ENCODE data around the gene IP6K3.

The IP6K3 gene

GRCh38 chr6:33738879-33739278 is 7.8 kb downstream of the IP6K3 start:
- DNase-seq, result no peak

GRCh38 chr6:33738153-33738552 is 8.6 kb downstream of the IP6K3 start:
- DNase-seq, result no peak

- DNase-seq, result no peak
Observed at GRCh38 chr6:33737267-33738026, 9.3 kb downstream of the IP6K3 start.

- DNase-seq, result no peak
Observed at GRCh38 chr6:33735216-33735615, 11.5 kb downstream of the IP6K3 start.

- DNase-seq, result no peak
Observed at GRCh38 chr6:33733709-33734007, 13.0 kb downstream of the IP6K3 start.

- no peak for DNase-seq
Observed at GRCh38 chr6:33732817-33733708, 13.6 kb downstream of the IP6K3 start.

GRCh38 chr6:33732385-33732784 is 14.3 kb downstream of the IP6K3 start:
- DNase-seq, result no peak

GRCh38 chr6:33731751-33732282 is 14.9 kb downstream of the IP6K3 start:
- DNase-seq, result no peak

- DNase-seq, result no peak
Observed at GRCh38 chr6:33731035-33731434, 15.7 kb downstream of the IP6K3 start.

GRCh38 chr6:33730611-33731010 is 16.1 kb downstream of the IP6K3 start:
- no peak for DNase-seq

- no peak for DNase-seq
Observed at GRCh38 chr6:33729059-33729458, 17.6 kb downstream of the IP6K3 start.

- DNase-seq, result no peak
Observed at GRCh38 chr6:33728438-33728837, 18.3 kb downstream of the IP6K3 start.

- no peak for DNase-seq
Observed at GRCh38 chr6:33727932-33728331, 18.8 kb downstream of the IP6K3 start.

GRCh38 chr6:33727126-33727525 is 19.6 kb downstream of the IP6K3 start:
- no peak for DNase-seq

- no peak for DNase-seq
Observed at GRCh38 chr6:33726696-33727095, 20.0 kb downstream of the IP6K3 start.

GRCh38 chr6:33725891-33726673 is 20.6 kb downstream of the IP6K3 start:
- DNase-seq, result no peak

- DNase-seq, result no peak
Observed at GRCh38 chr6:33725222-33725621, 21.5 kb downstream of the IP6K3 start.

GRCh38 chr6:33724102-33725023 is 22.3 kb downstream of the IP6K3 start:
- DNase-seq, result no peak

- no peak for DNase-seq
Observed at GRCh38 chr6:33723371-33724085, 23.2 kb downstream of the IP6K3 start.

- DNase-seq, result no peak
Observed at GRCh38 chr6:33722103-33722623, 24.5 kb downstream of the IP6K3 start.

GRCh38 chr6:33721508-33721907 is 25.2 kb downstream of the IP6K3 start:
- no peak for DNase-seq
